GM23338 (cell line): Measurements from ENCODE around the gene PREB. TPM values are rescaled to one million over a fixed set of nuclear protein-coding genes. Genes with fewer than 3 reads are reported as not detected.

Experiments used
- ATAC-seq: fragments of 200-7000 bp; cut with Tn5 transposase; 3 replicates; pipeline ENCODE4 v1.9.1; 2020
- DNase-seq: peaks from one replicate; pipeline ENCODE4 v3.0.0-alpha.2; 2015; ENCODE audit warnings: low spot score
- H2AFZ ChIP-seq: fragments of 200-600 bp; sonication (generic); 2 replicates; pipeline ENCODE4 v1.8.0; 2016; ENCODE audit warnings: antibody characterized with exemption, mild to moderate bottlenecking, moderate library complexity
- H3F3A ChIP-seq: fragments of 200-600 bp; sonication (generic); replicated peaks from 2 replicates; pipeline ENCODE4 v1.8.0; 2017; ENCODE audit warnings: antibody characterized with exemption, mixed run types, low read depth
- H3K27ac ChIP-seq: fragments of 200-600 bp; sonication (generic); 2 replicates; pipeline ENCODE4 v1.6.1; 2016; ENCODE audit warnings: low read depth
- H3K27me3 ChIP-seq: fragments of 200-600 bp; sonication (generic); 2 replicates; pipeline ENCODE4 v1.8.0; 2016; ENCODE audit warnings: mild to moderate bottlenecking, mixed run types, moderate library complexity; ENCODE audit not compliant: insufficient read depth
- H3K36me3 ChIP-seq: fragments of 200-600 bp; sonication (generic); 2 replicates; pipeline ENCODE4 v1.8.0; 2016; ENCODE audit warnings: mild to moderate bottlenecking; ENCODE audit not compliant: insufficient read depth
- H3K4me1 ChIP-seq: fragments of 200-600 bp; sonication (generic); 2 replicates; pipeline ENCODE4 v1.8.0; 2016; ENCODE audit warnings: mild to moderate bottlenecking, moderate library complexity; ENCODE audit not compliant: insufficient read depth
- H3K4me2 ChIP-seq: fragments of 200-600 bp; sonication (generic); 2 replicates; pipeline ENCODE4 v1.7.1; 2017; ENCODE audit warnings: mixed run types
- H3K4me3 ChIP-seq: fragments of 200-600 bp; sonication (generic); 2 replicates; pipeline ENCODE4 v1.6.1; 2016; ENCODE audit warnings: mixed run types
- H3K79me2 ChIP-seq: fragments of 200-600 bp; sonication (generic); replicated peaks from 2 replicates; pipeline ENCODE4 v1.8.0; 2017; ENCODE audit warnings: mild to moderate bottlenecking; ENCODE audit not compliant: insufficient read depth
- H3K9me2 ChIP-seq: fragments of 200-600 bp; sonication (generic); 2 replicates; pipeline ENCODE4 v1.8.0; 2017; ENCODE audit not compliant: insufficient read depth
- H4K20me1 ChIP-seq: fragments of 200-600 bp; sonication (generic); replicated peaks from 2 replicates; pipeline ENCODE4 v1.8.0; 2017; ENCODE audit warnings: mild to moderate bottlenecking; ENCODE audit not compliant: insufficient read depth
- H3K27ac Mint-ChIP-seq: 2 replicates; pipeline ENCODE4 v1.8.0; 2020; ENCODE audit warnings: inconsistent platforms, mild to moderate bottlenecking, moderate library complexity, mixed read lengths
- H3K27me3 Mint-ChIP-seq: 3 replicates; pipeline ENCODE4 v1.8.0; 2022; ENCODE audit warnings: low read depth, mild to moderate bottlenecking, moderate library complexity, mixed read lengths, inconsistent platforms; ENCODE audit not compliant: insufficient read depth, poor library complexity
- H3K36me3 Mint-ChIP-seq: 3 replicates; pipeline ENCODE4 v1.8.0; 2021; ENCODE audit warnings: low read depth, mild to moderate bottlenecking, inconsistent platforms, moderate library complexity, mixed read lengths
- H3K4me1 Mint-ChIP-seq: 3 replicates; pipeline ENCODE4 v1.8.0; 2020; ENCODE audit warnings: mild to moderate bottlenecking, inconsistent platforms, mixed read lengths
- H3K4me3 Mint-ChIP-seq: 3 replicates; pipeline ENCODE4 v1.8.0; 2021; ENCODE audit warnings: moderate library complexity, mild to moderate bottlenecking, inconsistent platforms, mixed read lengths
- H3K9me3 Mint-ChIP-seq: 3 replicates; pipeline ENCODE4 v1.8.0; 2020; ENCODE audit warnings: moderate library complexity, mild to moderate bottlenecking, inconsistent platforms, mixed read lengths
- EZH2 ChIP-seq: fragments of 200-600 bp; sonication (generic); IDR thresholded peaks from one replicate; pipeline ENCODE4 v1.8.0; 2017; ENCODE audit warnings: antibody characterized with exemption, mild to moderate bottlenecking, low read depth; ENCODE audit not compliant: unreplicated experiment
- STAT1 ChIP-seq: IDR thresholded peaks from one replicate; pipeline ENCODE4 v1.6.1; 2016; ENCODE audit warnings: antibody characterized with exemption; ENCODE audit not compliant: unreplicated experiment
- ZNF114 ChIP-seq: fragments of 250-450 bp; sonication (Bioruptor Pico); IDR thresholded peaks from 2 replicates; pipeline ENCODE4 v1.5.0; 2020; ENCODE audit warnings: mild to moderate bottlenecking, moderate library complexity
- ZNF331 ChIP-seq: fragments of 250-450 bp; sonication (Bioruptor Pico); IDR thresholded peaks from 2 replicates; pipeline ENCODE4 v1.5.0; 2020; ENCODE audit warnings: low read depth, mild to moderate bottlenecking, moderate library complexity
- polyA plus RNA-seq: library from polyadenylated mRNA; unstranded; fragments of >200 nt; fragmentation: Nextera tagmentation; extraction: Ambion mirVana; gene quantifications from 2 replicates; pipeline ENCODE4 v1.2.1, GENCODE V29; 2016
- total RNA-seq: library from RNA; depleted of rRNA; stranded (reverse); fragments of >200 nt; shearing (Covaris generic); gene quantifications from 2 replicates; pipeline ENCODE4 v1.2.3, GENCODE V29; 2014
- TF ChIP-seq, protein P1 (sequence below): fragments of 250-450 bp; sonication (Bioruptor Pico); IDR thresholded peaks from 2 replicates; pipeline ENCODE4 v1.5.0; 2020; ENCODE audit warnings: mild to moderate bottlenecking, moderate library complexity
- TF ChIP-seq, protein P2 (sequence below), 2 experiments: fragments of 200-600 bp in 1 of 2; sonication (generic) in 1 of 2; conservative IDR thresholded peaks; 2 replicates each; pipeline versions ENCODE4 v1.5.1 to v1.6.1; 2016 to 2017; ENCODE audit warnings: antibody characterized with exemption in 2 of 2, low read depth in 2 of 2, mild to moderate bottlenecking in 2 of 2, moderate library complexity in 1 of 2

Gene PREB
- total and polyA plus RNA-seq, 2 experiments from 2014 or later: 41.2 to 79.7 TPM

DNA sequence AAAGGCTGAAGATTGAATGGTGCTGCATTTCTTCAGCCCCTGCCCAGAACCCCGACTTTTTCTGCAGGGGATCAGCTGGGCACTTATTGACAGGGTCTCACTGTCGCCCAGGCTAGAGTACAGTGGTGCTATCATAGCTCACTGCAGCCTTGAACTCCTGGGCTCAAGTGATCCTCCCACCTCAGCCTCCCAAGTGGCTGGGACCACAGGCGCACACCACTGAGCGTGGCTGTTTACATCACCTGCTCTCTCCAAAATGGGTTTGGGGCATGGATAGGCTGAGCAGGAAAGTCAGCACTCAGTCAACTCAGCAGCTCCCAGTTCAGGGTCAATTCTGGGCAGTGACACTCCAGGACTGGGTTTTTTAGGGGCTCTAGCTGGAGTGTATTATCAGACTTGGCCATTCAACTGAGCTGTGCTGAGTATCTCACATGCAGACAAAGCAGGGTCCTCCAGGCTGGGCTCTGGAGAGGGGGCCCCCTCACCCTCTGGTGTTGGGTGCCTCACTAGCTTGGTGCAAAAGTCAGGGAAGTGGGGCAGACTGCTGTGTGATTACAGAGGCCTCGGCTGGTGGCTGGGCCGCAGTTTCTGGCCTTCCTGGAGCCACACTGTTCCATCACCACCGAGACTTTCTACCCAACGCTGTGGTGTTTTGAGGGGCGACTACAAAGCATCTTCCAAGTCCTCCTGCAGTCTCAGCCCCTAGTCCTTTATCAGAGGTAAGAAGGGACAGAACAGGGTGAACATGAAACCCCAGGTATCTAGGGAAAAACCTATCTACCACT, 6.4 kb downstream of the PREB start (continued):
- TF ChIP-seq, protein P1, sequence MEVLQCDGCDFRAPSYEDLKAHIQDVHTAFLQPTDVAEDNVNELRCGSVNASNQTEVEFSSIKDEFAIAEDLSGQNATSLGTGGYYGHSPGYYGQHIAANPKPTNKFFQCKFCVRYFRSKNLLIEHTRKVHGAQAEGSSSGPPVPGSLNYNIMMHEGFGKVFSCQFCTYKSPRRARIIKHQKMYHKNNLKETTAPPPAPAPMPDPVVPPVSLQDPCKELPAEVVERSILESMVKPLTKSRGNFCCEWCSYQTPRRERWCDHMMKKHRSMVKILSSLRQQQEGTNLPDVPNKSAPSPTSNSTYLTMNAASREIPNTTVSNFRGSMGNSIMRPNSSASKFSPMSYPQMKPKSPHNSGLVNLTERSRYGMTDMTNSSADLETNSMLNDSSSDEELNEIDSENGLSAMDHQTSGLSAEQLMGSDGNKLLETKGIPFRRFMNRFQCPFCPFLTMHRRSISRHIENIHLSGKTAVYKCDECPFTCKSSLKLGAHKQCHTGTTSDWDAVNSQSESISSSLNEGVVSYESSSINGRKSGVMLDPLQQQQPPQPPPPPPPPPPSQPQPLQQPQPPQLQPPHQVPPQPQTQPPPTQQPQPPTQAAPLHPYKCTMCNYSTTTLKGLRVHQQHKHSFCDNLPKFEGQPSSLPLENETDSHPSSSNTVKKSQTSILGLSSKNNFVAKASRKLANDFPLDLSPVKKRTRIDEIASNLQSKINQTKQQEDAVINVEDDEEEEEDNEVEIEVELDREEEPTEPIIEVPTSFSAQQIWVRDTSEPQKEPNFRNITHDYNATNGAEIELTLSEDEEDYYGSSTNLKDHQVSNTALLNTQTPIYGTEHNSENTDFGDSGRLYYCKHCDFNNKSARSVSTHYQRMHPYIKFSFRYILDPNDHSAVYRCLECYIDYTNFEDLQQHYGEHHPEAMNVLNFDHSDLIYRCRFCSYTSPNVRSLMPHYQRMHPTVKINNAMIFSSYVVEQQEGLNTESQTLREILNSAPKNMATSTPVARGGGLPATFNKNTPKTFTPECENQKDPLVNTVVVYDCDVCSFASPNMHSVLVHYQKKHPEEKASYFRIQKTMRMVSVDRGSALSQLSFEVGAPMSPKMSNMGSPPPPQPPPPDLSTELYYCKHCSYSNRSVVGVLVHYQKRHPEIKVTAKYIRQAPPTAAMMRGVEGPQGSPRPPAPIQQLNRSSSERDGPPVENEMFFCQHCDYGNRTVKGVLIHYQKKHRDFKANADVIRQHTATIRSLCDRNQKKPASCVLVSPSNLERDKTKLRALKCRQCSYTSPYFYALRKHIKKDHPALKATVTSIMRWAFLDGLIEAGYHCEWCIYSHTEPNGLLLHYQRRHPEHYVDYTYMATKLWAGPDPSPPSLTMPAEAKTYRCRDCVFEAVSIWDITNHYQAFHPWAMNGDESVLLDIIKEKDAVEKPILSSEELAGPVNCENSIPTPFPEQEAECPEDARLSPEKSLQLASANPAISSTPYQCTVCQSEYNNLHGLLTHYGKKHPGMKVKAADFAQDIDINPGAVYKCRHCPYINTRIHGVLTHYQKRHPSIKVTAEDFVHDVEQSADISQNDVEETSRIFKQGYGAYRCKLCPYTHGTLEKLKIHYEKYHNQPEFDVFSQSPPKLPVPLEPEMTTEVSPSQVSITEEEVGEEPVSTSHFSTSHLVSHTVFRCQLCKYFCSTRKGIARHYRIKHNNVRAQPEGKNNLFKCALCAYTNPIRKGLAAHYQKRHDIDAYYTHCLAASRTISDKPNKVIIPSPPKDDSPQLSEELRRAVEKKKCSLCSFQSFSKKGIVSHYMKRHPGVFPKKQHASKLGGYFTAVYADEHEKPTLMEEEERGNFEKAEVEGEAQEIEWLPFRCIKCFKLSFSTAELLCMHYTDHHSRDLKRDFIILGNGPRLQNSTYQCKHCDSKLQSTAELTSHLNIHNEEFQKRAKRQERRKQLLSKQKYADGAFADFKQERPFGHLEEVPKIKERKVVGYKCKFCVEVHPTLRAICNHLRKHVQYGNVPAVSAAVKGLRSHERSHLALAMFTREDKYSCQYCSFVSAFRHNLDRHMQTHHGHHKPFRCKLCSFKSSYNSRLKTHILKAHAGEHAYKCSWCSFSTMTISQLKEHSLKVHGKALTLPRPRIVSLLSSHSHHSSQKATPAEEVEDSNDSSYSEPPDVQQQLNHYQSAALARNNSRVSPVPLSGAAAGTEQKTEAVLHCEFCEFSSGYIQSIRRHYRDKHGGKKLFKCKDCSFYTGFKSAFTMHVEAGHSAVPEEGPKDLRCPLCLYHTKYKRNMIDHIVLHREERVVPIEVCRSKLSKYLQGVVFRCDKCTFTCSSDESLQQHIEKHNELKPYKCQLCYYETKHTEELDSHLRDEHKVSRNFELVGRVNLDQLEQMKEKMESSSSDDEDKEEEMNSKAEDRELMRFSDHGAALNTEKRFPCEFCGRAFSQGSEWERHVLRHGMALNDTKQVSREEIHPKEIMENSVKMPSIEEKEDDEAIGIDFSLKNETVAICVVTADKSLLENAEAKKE (CRISPR knock-in tag): no peak
- no peak for TF ChIP-seq ZNF331 (CRISPR knock-in tag)
- no peak for TF ChIP-seq ZNF114
- TF ChIP-seq STAT1: no peak

DNA sequence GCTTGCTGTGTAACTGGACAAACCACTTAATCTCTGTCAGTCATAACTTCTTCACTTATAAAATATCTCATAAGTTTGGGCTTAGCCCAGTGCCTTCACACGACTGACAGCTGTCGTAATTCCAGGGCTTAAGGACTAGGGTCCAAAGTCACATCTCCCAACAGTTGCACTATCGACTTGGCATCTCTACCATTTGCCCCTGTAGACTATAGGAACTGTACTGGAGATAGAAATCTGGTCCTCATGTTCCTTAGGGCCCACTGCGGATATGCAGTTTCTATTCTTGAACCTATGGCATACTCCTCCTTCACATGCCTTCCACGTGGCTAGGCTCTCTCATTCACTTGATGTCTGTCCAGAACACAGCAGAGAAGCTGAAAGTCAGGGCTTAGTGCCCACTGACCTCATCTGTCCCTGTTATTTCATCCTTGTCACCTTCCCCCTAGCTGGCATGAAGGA, 8.2 kb downstream of the PREB start:
- peaks cover 26% of the 10 kb centered on the region for H3K27me3 Mint-ChIP-seq
- Histone ChIP-seq H3K79me2 (no peaks in the 10 kb centered on the region), H3K27me3 (peaks cover 28% of the 10 kb centered on the region), H3F3A (no peaks in the 10 kb centered on the region; the same call in 1 of the 2 replicates), H4K20me1 (no peaks in the 10 kb centered on the region; the same call in 1 of the 2 replicates), H3K27ac (no peak overlapping the region), H3K36me3 (no peaks in the 10 kb centered on the region), H3K4me2 (no peak overlapping the region), H3K4me1 (peaks cover 9% of the 10 kb centered on the region; the same call in 1 of the 2 replicates), H2AFZ (no peak overlapping the region), H3K9me2 (no peaks in the 10 kb centered on the region), H3K4me3 (no peak overlapping the region)
- DNase-seq (no peak), ATAC-seq (no peak)
- H3K4me1 Mint-ChIP-seq: peaks cover 14% of the 10 kb centered on the region
- no peaks in the 10 kb centered on the region for H3K9me3 Mint-ChIP-seq
- no peak overlapping the region for H3K27ac Mint-ChIP-seq
- no peak overlapping the region for H3K4me3 Mint-ChIP-seq
- peaks cover 11% of the 10 kb centered on the region; the same call in 2 of the 3 replicates for H3K36me3 Mint-ChIP-seq
- TF ChIP-seq EZH2 (no peak), STAT1 (no peak), ZNF114 (no peak)
- TF ChIP-seq, protein P1 (CRISPR knock-in tag): no peak
- TF ChIP-seq, protein P2, sequence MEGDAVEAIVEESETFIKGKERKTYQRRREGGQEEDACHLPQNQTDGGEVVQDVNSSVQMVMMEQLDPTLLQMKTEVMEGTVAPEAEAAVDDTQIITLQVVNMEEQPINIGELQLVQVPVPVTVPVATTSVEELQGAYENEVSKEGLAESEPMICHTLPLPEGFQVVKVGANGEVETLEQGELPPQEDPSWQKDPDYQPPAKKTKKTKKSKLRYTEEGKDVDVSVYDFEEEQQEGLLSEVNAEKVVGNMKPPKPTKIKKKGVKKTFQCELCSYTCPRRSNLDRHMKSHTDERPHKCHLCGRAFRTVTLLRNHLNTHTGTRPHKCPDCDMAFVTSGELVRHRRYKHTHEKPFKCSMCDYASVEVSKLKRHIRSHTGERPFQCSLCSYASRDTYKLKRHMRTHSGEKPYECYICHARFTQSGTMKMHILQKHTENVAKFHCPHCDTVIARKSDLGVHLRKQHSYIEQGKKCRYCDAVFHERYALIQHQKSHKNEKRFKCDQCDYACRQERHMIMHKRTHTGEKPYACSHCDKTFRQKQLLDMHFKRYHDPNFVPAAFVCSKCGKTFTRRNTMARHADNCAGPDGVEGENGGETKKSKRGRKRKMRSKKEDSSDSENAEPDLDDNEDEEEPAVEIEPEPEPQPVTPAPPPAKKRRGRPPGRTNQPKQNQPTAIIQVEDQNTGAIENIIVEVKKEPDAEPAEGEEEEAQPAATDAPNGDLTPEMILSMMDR (conservative IDR thresholded peaks at IDR 0.05; ENCODE audit: low read depth in 2 of 2): no peak
